DMS153 (cell line): ENCODE data around the gene FRY.

ENCODE experiments used
- DNase-seq: peaks from one replicate; lab custom pipeline; 2025; lab: John Stamatoyannopoulos, UW

The FRY gene

DNA sequence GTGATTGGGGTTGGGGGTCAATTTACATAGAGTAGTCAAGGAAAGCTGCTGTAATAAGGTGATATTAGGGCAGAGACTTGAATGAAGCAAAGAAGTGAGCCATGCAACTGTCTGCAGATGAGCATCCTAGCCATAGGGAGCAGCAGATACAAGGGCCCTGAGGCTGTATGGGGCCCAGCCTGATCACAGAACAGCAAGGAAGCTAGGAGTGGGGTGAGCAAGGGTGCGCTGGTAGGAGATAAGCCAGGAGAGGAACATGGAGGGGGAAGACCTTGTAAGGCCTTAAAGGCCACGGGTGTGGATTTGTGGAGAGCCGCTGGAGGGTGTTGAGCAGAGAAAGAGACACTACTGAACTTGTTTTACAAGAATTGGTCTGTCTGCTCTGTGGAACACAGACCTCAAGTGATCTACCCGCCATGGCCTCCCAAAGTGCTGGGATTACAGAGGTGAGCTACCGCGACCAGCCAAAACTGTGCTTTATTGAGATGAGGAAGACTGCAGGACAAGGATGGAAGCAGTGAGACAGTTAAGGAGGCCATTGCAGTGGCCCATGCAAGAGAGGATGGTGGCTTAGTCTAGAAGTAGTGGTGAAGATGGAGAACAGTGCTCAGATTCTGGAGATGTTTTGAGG, 190.6 kb downstream of the FRY start:
- DNase-seq: no peak

DNA sequence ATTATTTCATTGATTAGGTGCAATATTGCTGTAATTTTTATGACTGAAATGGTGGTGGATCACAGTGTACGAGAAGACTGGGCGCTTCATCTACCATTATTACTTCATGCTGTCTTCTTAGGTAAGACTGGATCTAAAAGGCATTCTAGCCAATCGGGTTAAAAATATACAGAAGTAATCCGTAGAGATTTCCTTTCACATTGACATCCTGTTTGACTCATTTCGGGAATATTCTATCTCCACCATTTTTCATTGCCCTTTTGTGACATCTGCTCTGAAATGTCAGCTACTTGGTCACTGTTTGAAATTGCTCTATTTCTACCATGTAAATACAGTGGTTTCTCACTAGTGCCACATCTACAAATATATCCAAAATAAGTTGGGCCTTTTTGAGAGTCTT, 193.3 kb downstream of the FRY start:
- DNase-seq: no peak

DNA sequence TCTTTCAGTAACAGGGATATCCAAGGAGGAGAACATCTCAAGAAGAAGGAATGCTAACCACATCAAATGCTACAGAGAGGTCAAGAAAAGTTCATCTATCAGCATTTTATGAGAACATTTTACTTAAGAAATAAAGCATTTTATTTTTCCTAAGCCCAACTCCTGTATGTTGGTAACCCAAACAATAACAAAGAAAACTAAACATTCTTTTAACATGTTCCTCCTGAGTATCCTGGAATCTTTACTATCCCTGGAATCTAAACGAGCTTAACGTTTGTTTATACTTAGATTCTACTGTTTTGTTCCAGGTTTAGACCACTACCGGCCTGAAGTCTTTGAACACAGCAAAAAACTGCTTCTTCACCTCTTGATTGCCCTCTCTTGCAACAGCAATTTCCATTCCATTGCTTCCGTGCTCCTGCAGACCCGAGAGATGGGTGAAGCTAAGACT, 193.9 kb downstream of the FRY start:
- no peak for DNase-seq

DNA sequence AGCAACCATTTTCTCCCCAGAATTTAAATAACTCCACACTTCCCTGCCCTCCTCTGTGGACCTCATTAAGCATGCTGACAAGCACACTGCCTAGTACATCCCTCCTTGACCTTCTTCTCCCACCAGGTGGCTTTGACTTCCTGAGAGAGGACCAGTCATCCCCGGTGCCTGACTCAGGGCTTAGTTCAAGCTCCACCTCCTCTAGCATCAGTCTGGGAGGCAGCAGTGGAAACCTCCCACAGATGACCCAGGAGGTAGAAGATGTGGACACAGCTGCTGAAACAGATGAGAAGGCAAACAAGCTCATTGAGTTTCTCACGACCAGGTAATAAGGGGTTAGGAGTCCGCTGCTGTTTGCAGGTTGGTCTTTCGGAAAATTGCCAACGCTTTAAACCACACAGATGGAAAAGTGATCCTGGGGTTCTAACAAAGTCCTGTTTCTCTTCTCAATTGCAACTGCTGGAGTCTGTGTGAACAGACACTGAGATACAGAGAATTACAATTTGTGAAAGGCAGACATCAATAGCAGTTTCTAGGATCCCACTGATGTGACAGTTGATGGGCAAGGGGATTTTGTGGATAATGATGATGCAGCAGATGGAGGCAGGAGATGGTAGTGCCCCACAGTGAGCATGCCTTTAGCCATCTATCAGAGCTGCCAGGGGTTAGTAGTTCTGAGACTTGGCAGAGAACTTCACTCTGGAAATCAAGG, 196.9 kb downstream of the FRY start:
- peak; percentile 96 for DNase-seq

DNA sequence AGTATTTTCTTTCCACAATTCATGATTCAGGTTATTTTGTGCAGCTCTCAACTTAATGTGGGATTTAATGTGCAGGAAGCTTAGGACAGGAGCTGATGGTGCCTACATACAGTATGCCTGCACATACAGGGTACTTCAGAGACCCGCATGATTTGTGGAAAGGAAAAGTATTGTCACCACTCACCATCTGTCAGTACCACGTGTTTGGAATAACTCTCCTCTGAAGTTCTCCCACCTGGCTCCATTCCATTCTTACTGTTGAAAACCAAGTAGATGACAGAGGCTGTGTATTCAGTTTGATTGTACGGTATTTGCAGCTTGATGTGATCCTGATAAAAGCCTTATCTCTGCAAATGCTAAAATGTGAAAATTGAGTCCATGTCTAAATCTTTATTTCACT, 197.9 kb downstream of the FRY start:
- DNase-seq: peak; percentile 27

DNA sequence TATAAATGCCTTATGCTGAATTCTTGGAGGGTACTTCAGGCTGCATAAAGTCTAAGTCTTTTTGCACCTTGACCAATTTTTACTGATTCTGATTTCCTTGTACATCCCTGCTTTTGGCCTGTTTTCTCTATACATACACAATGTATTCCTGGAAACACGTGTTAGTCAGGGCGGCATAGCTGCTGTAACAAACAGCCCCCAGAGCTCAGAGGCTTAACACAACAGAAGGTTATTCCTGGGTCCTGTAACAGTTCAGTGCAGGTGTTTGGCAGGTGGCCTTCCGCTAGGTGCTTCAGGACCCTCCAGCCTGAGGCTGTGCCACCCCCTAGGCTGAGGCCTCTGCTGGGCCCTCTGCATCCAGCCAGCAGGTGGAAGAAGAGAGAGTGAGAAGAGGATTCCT, 200.7 kb downstream of the FRY start:
- DNase-seq: no peak

DNA sequence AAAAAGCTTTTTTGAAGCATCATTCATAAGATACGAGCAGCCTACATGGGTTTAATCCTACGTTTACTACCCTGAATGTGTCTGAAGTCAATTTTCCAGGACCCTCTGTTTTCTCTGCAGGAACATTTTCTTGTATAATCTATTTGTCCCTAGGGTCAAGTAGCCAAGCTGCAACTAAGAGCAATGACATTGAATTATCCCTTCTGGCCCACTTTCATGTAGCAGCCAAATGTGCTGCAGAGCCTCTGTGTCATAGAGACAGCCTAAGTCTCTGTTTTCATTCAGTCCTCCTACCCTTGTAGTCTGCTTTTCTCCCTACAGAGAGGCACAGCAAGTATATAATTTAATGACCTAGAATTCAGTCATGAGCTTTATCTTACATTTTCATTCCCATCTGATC, 201.5 kb downstream of the FRY start:
- DNase-seq: no peak

DNA sequence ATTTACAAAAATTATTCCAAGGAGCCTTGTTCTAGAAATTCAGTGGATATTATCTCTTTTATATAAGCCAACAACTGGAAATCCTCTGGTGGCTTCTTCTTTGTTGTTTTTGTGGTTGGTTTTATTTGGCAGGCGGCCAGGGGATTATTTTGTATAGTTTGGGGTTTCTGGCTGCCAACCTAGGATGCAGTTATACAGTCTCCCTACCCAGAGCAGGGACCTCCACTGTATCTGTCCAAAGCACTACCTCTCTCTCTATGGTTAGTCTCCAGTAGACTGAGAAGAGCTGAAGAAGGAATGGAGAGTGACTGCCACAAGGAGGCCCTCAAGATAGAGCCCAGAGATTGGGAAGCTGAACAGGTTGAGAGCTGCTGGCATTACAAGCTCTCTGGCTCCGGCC, 203.3 kb downstream of the FRY start:
- no peak for DNase-seq

DNA sequence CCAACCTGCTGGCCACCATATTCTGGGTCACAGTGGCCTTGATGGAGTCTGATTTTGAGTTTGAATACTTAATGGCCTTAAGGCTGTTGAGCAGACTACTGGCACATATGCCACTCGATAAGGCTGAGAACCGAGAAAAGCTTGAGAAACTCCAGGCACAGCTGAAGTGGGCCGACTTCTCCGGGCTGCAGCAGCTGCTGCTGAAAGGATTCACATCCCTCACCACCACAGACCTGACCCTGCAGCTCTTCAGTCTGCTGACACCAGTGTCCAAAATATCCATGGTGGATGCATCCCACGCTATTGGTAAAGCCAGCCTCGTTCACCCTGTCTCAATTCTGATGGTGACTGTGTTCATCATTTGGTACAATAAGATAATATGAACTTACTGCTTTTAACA, 206.1 kb downstream of the FRY start:
- DNase-seq: no peak

DNA sequence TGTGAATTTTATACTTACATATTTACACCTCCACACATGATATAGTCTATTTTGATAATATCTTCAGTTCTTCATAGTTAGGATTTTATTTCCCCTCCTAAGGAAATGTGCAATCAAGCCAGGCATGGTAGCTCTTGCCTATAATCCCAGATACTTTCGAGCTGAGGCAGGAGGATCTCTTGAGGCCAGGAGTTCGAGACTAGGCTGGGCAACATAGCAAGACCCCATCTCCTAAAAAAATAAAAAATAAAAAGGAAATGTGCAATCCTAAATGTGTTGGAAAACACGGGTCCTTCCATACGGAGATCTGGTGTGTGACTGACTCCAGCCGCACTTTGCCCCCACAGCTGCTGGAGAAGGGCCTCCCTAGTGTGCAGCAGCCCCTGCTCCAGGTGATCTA, 212.1 kb downstream of the FRY start:
- DNase-seq: no peak

DNA sequence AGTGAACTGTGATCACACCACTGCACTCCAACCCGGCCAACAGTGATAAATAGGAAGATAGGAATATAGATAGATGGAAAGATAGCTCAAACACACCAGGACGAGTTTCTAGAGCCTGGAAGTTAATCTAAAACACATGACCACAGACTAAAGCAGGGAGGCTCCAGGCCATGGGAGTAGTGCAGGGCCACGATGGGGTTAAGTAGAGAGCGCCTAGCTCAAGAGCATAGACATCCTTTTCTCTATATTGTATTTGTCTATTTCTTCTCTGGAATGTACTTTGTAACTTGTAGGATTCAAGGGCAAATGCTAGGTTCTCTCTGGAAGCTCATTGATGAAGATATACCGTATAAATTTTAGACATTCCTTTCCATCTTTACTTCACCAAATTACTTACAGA, 214.0 kb downstream of the FRY start:
- no peak for DNase-seq

DNA sequence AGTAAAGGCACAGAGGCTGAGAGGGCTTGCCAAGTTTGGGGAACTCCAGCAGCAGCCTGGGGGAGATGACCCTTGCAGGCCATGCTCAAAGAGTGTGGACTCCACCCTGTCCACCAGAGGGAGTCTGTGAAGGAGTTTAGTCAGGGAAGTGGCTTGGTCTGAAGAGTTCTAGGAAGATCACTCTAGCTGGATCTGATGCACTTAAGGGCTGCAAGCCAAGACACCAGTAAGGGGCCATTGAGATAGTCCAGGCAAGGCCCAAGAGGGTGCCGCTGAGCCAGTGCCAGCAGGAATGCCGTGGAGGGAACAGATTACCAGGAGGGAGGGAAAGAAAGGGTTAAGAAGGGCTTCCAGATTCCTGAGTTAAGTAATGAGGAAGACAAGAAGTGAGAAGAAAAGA, 214.9 kb downstream of the FRY start:
- no peak for DNase-seq

DNA sequence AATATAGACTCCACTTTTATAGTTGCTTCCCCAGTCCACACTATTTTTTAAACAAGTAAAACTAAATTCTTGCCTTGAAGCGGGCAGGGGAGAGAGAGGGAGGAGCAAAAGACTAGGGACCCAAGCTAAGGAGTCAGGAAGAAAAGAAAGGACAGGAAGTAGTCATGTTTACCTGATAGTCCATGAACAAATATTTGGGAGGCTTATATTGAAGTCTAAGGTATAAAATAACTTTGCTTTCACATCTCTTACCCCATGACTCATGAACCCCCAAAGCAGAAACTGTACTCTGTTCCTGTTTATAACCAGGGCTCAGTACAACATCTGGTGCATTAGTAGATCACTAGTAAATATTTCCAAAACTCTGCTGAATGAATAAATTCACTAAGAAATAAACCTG, 216.3 kb downstream of the FRY start:
- no peak for DNase-seq

DNA sequence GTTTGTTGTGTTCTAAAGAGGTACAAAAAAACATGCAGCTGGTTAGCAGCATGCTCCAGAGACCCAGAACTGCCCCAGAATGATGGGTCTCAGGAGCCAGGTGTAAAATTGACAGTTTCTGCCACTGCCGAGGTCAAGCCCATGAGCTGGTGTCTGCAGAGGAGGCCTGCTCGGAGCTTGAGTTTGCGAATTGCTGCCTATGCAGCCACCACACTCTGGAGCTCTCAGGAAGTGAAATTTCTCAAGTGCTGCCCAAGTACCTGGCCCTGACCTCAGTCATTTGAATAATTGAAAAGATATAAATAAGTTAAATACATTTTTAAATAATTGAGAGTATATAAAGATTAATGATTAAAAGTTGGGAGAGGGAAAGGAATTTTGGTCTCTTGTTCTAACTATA, 217.2 kb downstream of the FRY start:
- DNase-seq: no peak

DNA sequence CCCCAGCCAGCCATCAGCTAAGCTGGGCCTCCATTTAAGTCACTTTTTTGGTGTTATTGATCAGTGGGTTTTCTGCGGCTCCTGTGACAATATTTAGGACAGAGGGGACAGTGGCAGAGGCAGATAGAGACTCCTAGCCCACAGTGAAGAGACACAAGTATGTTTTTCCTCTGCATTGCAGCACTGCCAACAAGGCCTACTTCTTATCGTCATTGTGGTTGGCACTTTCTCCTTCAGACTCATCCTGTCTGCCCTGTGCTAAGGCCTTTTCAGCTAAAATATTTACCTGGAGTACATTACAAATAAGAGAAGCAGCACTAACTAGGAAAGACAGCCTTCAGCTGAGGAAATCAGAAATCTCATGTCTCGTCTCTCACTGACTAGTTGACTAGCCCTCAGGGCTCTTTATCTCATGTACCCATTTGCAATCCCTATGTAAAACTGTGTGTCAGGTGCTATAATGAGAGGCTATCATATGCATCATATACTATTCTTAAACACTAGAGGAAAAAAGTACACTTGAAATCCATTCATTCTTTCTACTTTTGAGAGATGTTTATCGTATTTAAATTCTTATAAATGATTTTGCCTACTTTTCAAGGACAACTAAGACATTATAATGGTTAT, 221.4 kb downstream of the FRY start:
- no peak for DNase-seq

DNA sequence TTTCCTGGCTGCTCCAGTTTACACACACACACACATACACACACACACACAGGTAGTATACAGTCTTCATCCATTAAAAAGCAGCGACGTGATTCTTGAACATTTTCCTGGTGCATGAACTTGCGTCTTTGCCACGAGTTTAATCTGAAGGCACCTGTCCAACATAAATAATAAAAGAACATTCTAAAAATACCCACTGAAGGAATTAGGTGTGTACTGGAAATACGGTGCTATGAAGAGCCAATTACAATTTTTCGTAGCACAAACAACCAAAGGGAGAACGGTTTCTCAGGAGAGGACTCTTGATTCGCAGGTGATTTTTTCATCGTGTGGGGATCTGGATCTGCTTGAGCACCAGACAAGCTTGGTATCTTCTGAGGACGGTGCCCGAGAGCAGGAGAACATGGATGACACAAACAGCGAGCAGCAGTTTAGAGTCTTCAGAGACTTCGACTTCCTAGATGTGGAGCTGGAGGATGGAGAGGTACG, 222.4 kb downstream of the FRY start:
- no peak for DNase-seq

DNA sequence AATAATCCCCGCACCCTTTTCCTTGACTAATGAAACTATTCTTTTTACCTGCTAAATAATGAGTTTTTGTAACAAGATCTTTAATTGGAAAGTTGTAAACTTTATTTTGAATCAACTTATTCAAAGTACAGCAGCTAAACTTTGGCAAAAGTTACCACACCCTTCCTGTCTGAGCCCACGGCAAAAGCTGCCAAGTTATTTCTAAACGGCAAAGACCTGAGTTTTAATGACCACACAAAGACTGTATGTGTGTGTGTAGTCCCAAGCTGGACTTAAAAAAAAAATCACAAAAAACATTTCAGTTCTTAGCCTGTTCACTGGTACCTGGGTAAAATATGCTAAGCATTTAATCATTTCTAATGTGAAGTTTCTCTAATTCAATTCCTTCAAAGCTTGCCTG, 222.8 kb downstream of the FRY start:
- DNase-seq: no peak

DNA sequence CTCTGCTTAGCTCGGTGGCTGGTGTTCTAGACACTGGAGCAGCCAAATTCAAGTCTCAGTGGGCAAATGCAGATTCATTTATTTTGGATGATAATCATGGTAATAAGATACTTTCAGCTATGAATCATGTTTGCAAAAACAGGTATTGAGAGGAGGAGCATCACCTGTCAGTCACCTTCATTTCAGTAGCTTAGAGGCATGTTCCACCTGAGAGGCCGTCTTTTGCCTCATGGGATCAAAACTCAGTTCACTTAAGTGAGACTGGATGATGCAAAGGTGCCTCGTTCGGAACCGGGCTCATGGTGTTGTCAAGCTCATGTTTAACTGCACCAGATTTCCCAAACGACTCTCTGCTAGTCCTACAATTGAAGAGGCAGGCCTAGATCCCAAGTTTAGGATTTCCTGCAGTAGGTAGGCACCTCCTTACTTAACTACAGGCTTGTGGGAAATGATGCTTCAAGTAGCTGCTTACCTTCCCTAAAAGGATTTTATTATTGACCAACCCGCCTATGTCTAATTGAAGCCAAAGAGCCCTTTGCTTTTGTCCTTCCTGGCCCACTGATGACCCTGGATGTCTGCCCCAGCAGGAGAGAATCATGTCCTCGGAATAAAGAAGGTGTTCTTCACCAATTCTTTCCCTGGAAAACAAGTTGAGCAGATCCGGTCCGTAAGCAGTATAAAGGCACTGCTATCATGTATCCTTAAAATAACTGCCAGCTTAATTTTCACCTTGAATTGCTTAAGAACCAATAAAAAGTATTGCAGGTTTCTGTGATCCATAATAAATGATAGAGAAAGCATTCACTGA, 223.5 kb downstream of the FRY start:
- DNase-seq: no peak

DNA sequence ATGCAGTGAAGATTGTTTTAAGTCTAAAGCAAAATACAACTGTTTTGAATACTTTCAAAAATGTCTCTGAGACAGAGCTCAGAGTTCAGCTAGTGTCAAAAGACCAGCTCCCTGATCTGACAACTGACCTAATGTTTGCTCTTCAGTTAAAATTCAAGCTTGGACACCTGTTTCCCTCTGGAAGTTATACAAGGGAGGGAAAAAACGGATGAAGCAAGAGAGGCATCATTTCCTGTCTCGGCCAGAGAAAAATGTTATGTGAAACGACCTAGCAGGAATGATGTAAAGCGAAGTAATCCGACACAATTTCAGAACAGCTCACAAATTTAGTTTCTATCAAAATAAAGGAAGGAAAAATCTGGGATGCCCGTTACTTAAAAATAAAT, 224.1 kb downstream of the FRY start:
- no peak for DNase-seq

DNA sequence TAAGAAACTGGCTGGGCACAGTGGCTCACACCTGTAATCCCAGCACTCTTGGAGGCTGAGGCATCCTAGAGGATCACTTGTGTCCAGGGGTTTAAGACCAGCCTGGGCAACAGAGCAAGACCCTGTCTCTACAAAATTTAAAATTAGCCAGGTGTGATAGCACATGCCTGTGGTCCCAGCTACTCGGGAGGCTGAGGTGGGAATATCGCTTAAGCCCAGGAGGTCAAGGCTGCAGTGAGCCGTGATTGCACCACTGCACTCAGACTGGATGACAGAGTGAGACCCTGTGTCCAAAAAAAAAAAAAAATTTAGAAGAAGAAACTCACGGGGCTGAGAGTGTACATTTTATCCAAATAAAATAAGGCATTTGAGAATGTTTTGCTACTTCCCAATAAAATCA, 224.7 kb downstream of the FRY start:
- DNase-seq: no peak

DNA sequence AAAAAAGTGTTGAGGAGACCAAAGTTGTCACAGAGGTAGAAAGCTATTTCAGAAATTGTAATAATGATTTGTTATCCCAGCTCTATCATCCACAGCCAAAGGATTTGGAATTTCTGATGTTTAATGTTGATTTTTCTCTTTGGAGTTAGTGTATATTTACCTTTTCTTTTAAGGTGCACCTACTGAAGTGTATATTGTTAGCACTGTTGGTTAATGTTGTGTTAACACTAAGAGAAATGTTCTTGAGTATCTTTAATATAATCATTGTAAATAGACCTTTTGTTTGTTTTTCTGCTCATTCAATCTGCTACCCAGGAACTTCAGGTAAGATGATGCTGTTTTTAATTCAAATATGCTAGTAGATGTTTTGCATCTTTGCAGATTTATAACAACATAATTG, 226.1 kb downstream of the FRY start:
- peak; percentile 52 for DNase-seq

DNA sequence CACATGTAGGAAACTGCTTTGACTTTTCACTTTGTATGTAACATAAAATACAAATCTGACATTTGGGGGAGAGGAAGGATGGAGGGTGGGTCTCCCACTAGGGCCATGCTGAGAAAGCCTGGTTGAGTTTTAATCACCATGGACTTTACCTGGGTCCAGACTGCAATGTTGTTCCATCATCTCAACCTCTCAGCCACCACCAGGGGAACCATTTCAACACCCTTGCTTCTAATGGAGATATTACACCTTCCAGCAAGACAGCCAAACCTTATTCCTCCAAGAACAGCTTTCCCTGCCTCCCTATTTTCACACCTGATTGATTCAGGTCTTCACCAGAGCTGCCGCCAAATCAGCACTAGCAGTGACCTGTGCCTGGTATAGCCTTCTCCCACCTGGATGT, 227.5 kb downstream of the FRY start:
- DNase-seq: no peak

DNA sequence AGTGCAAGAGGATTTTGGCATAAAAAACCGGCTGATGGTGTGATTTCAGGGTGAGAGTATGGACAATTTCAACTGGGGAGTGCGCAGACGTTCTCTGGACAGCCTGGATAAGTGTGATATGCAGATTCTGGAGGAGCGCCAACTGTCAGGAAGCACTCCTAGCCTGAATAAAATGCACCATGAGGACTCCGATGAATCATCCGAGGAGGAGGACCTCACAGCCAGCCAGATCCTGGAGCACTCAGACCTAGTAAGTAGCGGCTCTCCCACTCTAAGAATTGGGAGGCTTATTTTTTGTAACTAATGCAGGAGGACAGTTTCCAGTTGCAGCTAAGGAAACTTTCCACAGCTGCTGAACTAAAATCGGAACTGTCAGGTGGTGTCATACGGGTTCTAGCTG, 230.0 kb downstream of the FRY start:
- DNase-seq: peak; percentile 7
